ENCODE data around the gene MYLK4.

GRCh38 chr6:2730353-2731107 is 20.2 kb downstream of the MYLK4 start:
- TF ChIP-seq, protein P1, sequence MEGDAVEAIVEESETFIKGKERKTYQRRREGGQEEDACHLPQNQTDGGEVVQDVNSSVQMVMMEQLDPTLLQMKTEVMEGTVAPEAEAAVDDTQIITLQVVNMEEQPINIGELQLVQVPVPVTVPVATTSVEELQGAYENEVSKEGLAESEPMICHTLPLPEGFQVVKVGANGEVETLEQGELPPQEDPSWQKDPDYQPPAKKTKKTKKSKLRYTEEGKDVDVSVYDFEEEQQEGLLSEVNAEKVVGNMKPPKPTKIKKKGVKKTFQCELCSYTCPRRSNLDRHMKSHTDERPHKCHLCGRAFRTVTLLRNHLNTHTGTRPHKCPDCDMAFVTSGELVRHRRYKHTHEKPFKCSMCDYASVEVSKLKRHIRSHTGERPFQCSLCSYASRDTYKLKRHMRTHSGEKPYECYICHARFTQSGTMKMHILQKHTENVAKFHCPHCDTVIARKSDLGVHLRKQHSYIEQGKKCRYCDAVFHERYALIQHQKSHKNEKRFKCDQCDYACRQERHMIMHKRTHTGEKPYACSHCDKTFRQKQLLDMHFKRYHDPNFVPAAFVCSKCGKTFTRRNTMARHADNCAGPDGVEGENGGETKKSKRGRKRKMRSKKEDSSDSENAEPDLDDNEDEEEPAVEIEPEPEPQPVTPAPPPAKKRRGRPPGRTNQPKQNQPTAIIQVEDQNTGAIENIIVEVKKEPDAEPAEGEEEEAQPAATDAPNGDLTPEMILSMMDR (IDR thresholded peaks at IDR 0.05), result no peak
- TF ChIP-seq POLR2A (IDR thresholded peaks at IDR 0.05), result no peak

Measured in transverse colon (tissue), 3 donors.